Suprapubic skin (tissue), 4 donors: Measurements from ENCODE around the gene SETD3. TPM values are rescaled to one million over a fixed set of nuclear protein-coding genes. Genes with fewer than 3 reads are reported as not detected.

Experiments
- DNase-seq, 2 donors: peaks; one replicate each; pipeline ENCODE4 v3.0.0-alpha.2; 2019; ENCODE audit warnings: low spot score in 2 of 2
- H3K27ac ChIP-seq: fragments of 200-600 bp; sonication (generic); one replicate; pipeline ENCODE4 v1.5.1; 2019
- H3K27me3 ChIP-seq: fragments of 200-600 bp; sonication (generic); one replicate; pipeline ENCODE4 v1.5.1; 2019
- H3K36me3 ChIP-seq: fragments of 200-600 bp; sonication (generic); one replicate; pipeline ENCODE4 v1.5.1; 2019
- H3K4me1 ChIP-seq: fragments of 200-600 bp; sonication (generic); one replicate; pipeline ENCODE4 v1.5.1; 2019
- H3K4me3 ChIP-seq: fragments of 200-600 bp; sonication (generic); one replicate; pipeline ENCODE4 v1.5.1; 2019; ENCODE audit warnings: mild to moderate bottlenecking
- H3K9me3 ChIP-seq: fragments of 200-600 bp; sonication (generic); one replicate; pipeline ENCODE4 v1.5.1; 2019
- CTCF ChIP-seq, 2 donors: fragments of 200-600 bp in 1 of 2; fragments of 450-650 bp in 1 of 2; sonication (generic) in 1 of 2; IDR thresholded peaks; one replicate each; pipeline ENCODE4 v1.5.1; 2016 to 2019; ENCODE audit warnings: antibody characterized with exemption in 2 of 2, mild to moderate bottlenecking in 1 of 2, moderate library complexity in 1 of 2
- EP300 ChIP-seq: sonication (generic); formaldehyde crosslinking; IDR thresholded peaks from one replicate; pipeline ENCODE4 v1.6.1; 2017; ENCODE audit warnings: antibody characterized with exemption
- POLR2A ChIP-seq, 2 donors: fragments of 450-650 bp; IDR thresholded peaks; one replicate each; pipeline ENCODE4 v1.6.1; 2017; ENCODE audit warnings: antibody characterized with exemption in 2 of 2, mild to moderate bottlenecking in 2 of 2, moderate library complexity in 2 of 2
- POLR2AphosphoS5 ChIP-seq, 3 donors: sonication (generic); formaldehyde crosslinking; IDR thresholded peaks; one replicate each; pipeline ENCODE4 v1.6.1; 2017; ENCODE audit warnings: antibody characterized with exemption in 3 of 3
- WGBS: methylation state at CpG from one replicate; pipeline ENCODE4 v1.1.5; 2018; 5-methylcytosine and 5-hydroxymethylcytosine counted together
- total RNA-seq, 4 donors: library from RNA; depleted of rRNA; stranded (reverse); fragments of >200 nt; gene quantifications; one replicate each; pipeline ENCODE4 v1.1.0, GENCODE V29; 2016

Gene SETD3
- total RNA-seq, 4 donors from 2014 or later = 50.2 to 57.5 (median 54.8) TPM

GRCh38 chr14:99468836-99469592 is 11.6 kb downstream of the SETD3 start:
- no peak for TF ChIP-seq POLR2A (IDR thresholded peaks at IDR 0.05)
- TF ChIP-seq CTCF (IDR thresholded peaks at IDR 0.05) = no peak
- no peak for TF ChIP-seq EP300
- no peak for TF ChIP-seq POLR2AphosphoS5 (IDR thresholded peaks at IDR 0.05)
- H3K4me3 ChIP-seq = no peak overlapping the region
- H3K27ac ChIP-seq = no peak overlapping the region
- peaks cover 5% of the 10 kb centered on the region for H3K4me1 ChIP-seq
- peaks cover 14% of the 10 kb centered on the region for H3K36me3 ChIP-seq
- H3K9me3 ChIP-seq = no peaks in the 10 kb centered on the region
- no peak for DNase-seq
- H3K27me3 ChIP-seq = no peaks in the 10 kb centered on the region
- WGBS = 88% methylated on average over 8 of the region's 8 CpGs

- WGBS = 86% methylated on average over 4 of the region's 4 CpGs
- no peaks in the 10 kb centered on the region for H3K27me3 ChIP-seq
- no peak overlapping the region for H3K4me3 ChIP-seq
- no peak for DNase-seq
- peaks cover 18% of the 10 kb centered on the region for H3K36me3 ChIP-seq
- H3K4me1 ChIP-seq = peaks cover 5% of the 10 kb centered on the region
- no peak overlapping the region for H3K27ac ChIP-seq
- H3K9me3 ChIP-seq = no peaks in the 10 kb centered on the region
- no peak for TF ChIP-seq EP300
- no peak for TF ChIP-seq CTCF (IDR thresholded peaks at IDR 0.05)
- TF ChIP-seq POLR2A (IDR thresholded peaks at IDR 0.05) = no peak
- TF ChIP-seq POLR2AphosphoS5 (IDR thresholded peaks at IDR 0.05) = no peak
These were observed 12.6 kb downstream of the SETD3 start for GRCh38 chr14:99468081-99468480.

- H3K4me1 ChIP-seq = peaks cover 5% of the 10 kb centered on the region
- DNase-seq = no peak
- no peaks in the 10 kb centered on the region for H3K27me3 ChIP-seq
- H3K9me3 ChIP-seq = no peaks in the 10 kb centered on the region
- no peak overlapping the region for H3K4me3 ChIP-seq
- H3K27ac ChIP-seq = no peak overlapping the region
- peaks cover 23% of the 10 kb centered on the region for H3K36me3 ChIP-seq
- WGBS = 77% methylated on average over 9 of the region's 9 CpGs
- TF ChIP-seq POLR2AphosphoS5 (IDR thresholded peaks at IDR 0.05) (no peak), EP300 (no peak), POLR2A (IDR thresholded peaks at IDR 0.05) (no peak), CTCF (IDR thresholded peaks at IDR 0.05) (no peak)
These were observed 13.2 kb downstream of the SETD3 start for GRCh38 chr14:99467336-99468078.

GRCh38 chr14:99466758-99467157 is 13.9 kb downstream of the SETD3 start:
- H3K4me3 ChIP-seq = no peak overlapping the region
- H3K27me3 ChIP-seq = no peaks in the 10 kb centered on the region
- no peaks in the 10 kb centered on the region for H3K9me3 ChIP-seq
- peaks cover 28% of the 10 kb centered on the region for H3K36me3 ChIP-seq
- 88% methylated on average over 3 of the region's 3 CpGs for WGBS
- TF ChIP-seq POLR2AphosphoS5 (IDR thresholded peaks at IDR 0.05) (no peak), EP300 (no peak), CTCF (IDR thresholded peaks at IDR 0.05) (no peak), POLR2A (IDR thresholded peaks at IDR 0.05) (no peak)
- H3K27ac ChIP-seq = no peak overlapping the region
- peaks cover 10% of the 10 kb centered on the region for H3K4me1 ChIP-seq
- DNase-seq = no peak

- H3K4me1 ChIP-seq = peaks cover 12% of the 10 kb centered on the region
- H3K27ac ChIP-seq = no peak overlapping the region
- no peak for TF ChIP-seq EP300
- TF ChIP-seq POLR2A (IDR thresholded peaks at IDR 0.05) = no peak
- no peak for TF ChIP-seq POLR2AphosphoS5 (IDR thresholded peaks at IDR 0.05)
- TF ChIP-seq CTCF (IDR thresholded peaks at IDR 0.05) = no peak
- no peaks in the 10 kb centered on the region for H3K27me3 ChIP-seq
- no peak for DNase-seq
- no peak overlapping the region for H3K4me3 ChIP-seq
- WGBS = 93% methylated on average over 8 of the region's 9 CpGs
- no peaks in the 10 kb centered on the region for H3K9me3 ChIP-seq
- H3K36me3 ChIP-seq = peaks cover 42% of the 10 kb centered on the region
These were observed 15.4 kb downstream of the SETD3 start for GRCh38 chr14:99465288-99465687.
